ENCODE measurements around the gene IPO13. TPM values are rescaled to one million over a fixed set of nuclear protein-coding genes. Genes with fewer than 3 reads are reported as not detected.

IPO13 gene
- polyA plus RNA-seq, 1 donor = 26.1 TPM

GRCh38 chr1:43908858-43909257, 37.9 kb upstream of the IPO13 start:
- DNase-seq = no peak
- Histone ChIP-seq H3K27ac (ENCODE audit: low read length) (no peak overlapping the region), H3K36me3 (ENCODE audit: control insufficient read depth, insufficient read depth, low read length) (no peaks in the 10 kb centered on the region), H3K27me3 (ENCODE audit: control insufficient read depth, insufficient read depth, low read length) (no peaks in the 10 kb centered on the region), H3K4me3 (ENCODE audit: low read length) (no peak overlapping the region), H3K9me3 (ENCODE audit: control insufficient read depth, low read depth, low read length) (no peaks in the 10 kb centered on the region), H3K4me1 (ENCODE audit: control insufficient read depth, insufficient read depth, low read length) (no peaks in the 10 kb centered on the region)
- no CpG with 5 or more reads among the region's 5 CpGs for WGBS (ENCODE audit: insufficient coverage, low lambda C conversion rate)

- DNase-seq = no peak
- no CpG with 5 or more reads among the region's 1 CpG for WGBS (ENCODE audit: insufficient coverage, low lambda C conversion rate)
- Histone ChIP-seq H3K27ac (ENCODE audit: low read length) (no peak overlapping the region), H3K9me3 (ENCODE audit: control insufficient read depth, low read depth, low read length) (no peaks in the 10 kb centered on the region), H3K4me1 (ENCODE audit: control insufficient read depth, insufficient read depth, low read length) (no peaks in the 10 kb centered on the region), H3K36me3 (ENCODE audit: control insufficient read depth, insufficient read depth, low read length) (no peaks in the 10 kb centered on the region), H3K27me3 (ENCODE audit: control insufficient read depth, insufficient read depth, low read length) (no peaks in the 10 kb centered on the region), H3K4me3 (ENCODE audit: low read length) (no peak overlapping the region)
Measured at GRCh38 chr1:43910343-43910742, 36.4 kb upstream of the IPO13 start.

GRCh38 chr1:43912607-43913006, 34.1 kb upstream of the IPO13 start:
- WGBS (ENCODE audit: insufficient coverage, low lambda C conversion rate) = no CpG with 5 or more reads among the region's 2 CpGs
- no peak for DNase-seq
- no peak overlapping the region for H3K27ac ChIP-seq (ENCODE audit: low read length)

GRCh38 chr1:43913051-43913501, 33.7 kb upstream of the IPO13 start:
- Histone ChIP-seq H3K36me3 (ENCODE audit: control insufficient read depth, insufficient read depth, low read length) (no peaks in the 10 kb centered on the region), H3K27ac (ENCODE audit: low read length) (no peak overlapping the region), H3K4me3 (ENCODE audit: low read length) (no peak overlapping the region), H3K27me3 (ENCODE audit: control insufficient read depth, insufficient read depth, low read length) (no peaks in the 10 kb centered on the region), H3K4me1 (ENCODE audit: control insufficient read depth, insufficient read depth, low read length) (no peaks in the 10 kb centered on the region), H3K9me3 (ENCODE audit: control insufficient read depth, low read depth, low read length) (no peaks in the 10 kb centered on the region)
- DNase-seq = no peak
- WGBS (ENCODE audit: insufficient coverage, low lambda C conversion rate) = 60% methylated on average over 1 of the region's 7 CpGs

More at GRCh38 chr1:43912607-43913006, 34.1 kb upstream of the IPO13 start:
- H3K36me3 ChIP-seq (ENCODE audit: control insufficient read depth, insufficient read depth, low read length) = no peaks in the 10 kb centered on the region
- no peaks in the 10 kb centered on the region for H3K4me1 ChIP-seq (ENCODE audit: control insufficient read depth, insufficient read depth, low read length)
- H3K27me3 ChIP-seq (ENCODE audit: control insufficient read depth, insufficient read depth, low read length) = no peaks in the 10 kb centered on the region
- H3K9me3 ChIP-seq (ENCODE audit: control insufficient read depth, low read depth, low read length) = no peaks in the 10 kb centered on the region
- H3K4me3 ChIP-seq (ENCODE audit: low read length) = no peak overlapping the region

GRCh38 chr1:43913666-43914360, 32.9 kb upstream of the IPO13 start:
- 60% methylated on average over 1 of the region's 18 CpGs for WGBS (ENCODE audit: insufficient coverage, low lambda C conversion rate)
- Histone ChIP-seq H3K27me3 (ENCODE audit: control insufficient read depth, insufficient read depth, low read length) (no peaks in the 10 kb centered on the region), H3K4me1 (ENCODE audit: control insufficient read depth, insufficient read depth, low read length) (no peaks in the 10 kb centered on the region), H3K9me3 (ENCODE audit: control insufficient read depth, low read depth, low read length) (no peaks in the 10 kb centered on the region), H3K27ac (ENCODE audit: low read length) (no peak overlapping the region), H3K36me3 (ENCODE audit: control insufficient read depth, insufficient read depth, low read length) (no peaks in the 10 kb centered on the region), H3K4me3 (ENCODE audit: low read length) (no peak overlapping the region)
- DNase-seq = no peak

- no CpG with 5 or more reads among the region's 13 CpGs for WGBS (ENCODE audit: insufficient coverage, low lambda C conversion rate)
- no peaks in the 10 kb centered on the region for H3K9me3 ChIP-seq (ENCODE audit: control insufficient read depth, low read depth, low read length)
- no peaks in the 10 kb centered on the region for H3K27me3 ChIP-seq (ENCODE audit: control insufficient read depth, insufficient read depth, low read length)
- H3K4me3 ChIP-seq (ENCODE audit: low read length) = no peak overlapping the region
- no peaks in the 10 kb centered on the region for H3K4me1 ChIP-seq (ENCODE audit: control insufficient read depth, insufficient read depth, low read length)
- no peak overlapping the region for H3K27ac ChIP-seq (ENCODE audit: low read length)
- H3K36me3 ChIP-seq (ENCODE audit: control insufficient read depth, insufficient read depth, low read length) = no peaks in the 10 kb centered on the region
- no peak for DNase-seq
Measured at GRCh38 chr1:43914576-43915525, 31.9 kb upstream of the IPO13 start.

GRCh38 chr1:43919906-43920305, 26.8 kb upstream of the IPO13 start:
- Histone ChIP-seq H3K27ac (ENCODE audit: low read length) (no peak overlapping the region), H3K27me3 (ENCODE audit: control insufficient read depth, insufficient read depth, low read length) (no peaks in the 10 kb centered on the region), H3K4me1 (ENCODE audit: control insufficient read depth, insufficient read depth, low read length) (no peaks in the 10 kb centered on the region), H3K36me3 (ENCODE audit: control insufficient read depth, insufficient read depth, low read length) (no peaks in the 10 kb centered on the region), H3K4me3 (ENCODE audit: low read length) (no peak overlapping the region), H3K9me3 (ENCODE audit: control insufficient read depth, low read depth, low read length) (no peaks in the 10 kb centered on the region)
- 100% methylated on average over 4 of the region's 7 CpGs for WGBS (ENCODE audit: insufficient coverage, low lambda C conversion rate)
- DNase-seq = no peak

GRCh38 chr1:43921022-43921421, 25.7 kb upstream of the IPO13 start:
- H3K36me3 ChIP-seq (ENCODE audit: control insufficient read depth, insufficient read depth, low read length) = no peaks in the 10 kb centered on the region
- no peaks in the 10 kb centered on the region for H3K4me1 ChIP-seq (ENCODE audit: control insufficient read depth, insufficient read depth, low read length)
- H3K4me3 ChIP-seq (ENCODE audit: low read length) = no peak overlapping the region
- no CpG with 5 or more reads among the region's 6 CpGs for WGBS (ENCODE audit: insufficient coverage, low lambda C conversion rate)
- no peak for DNase-seq
- no peaks in the 10 kb centered on the region for H3K27me3 ChIP-seq (ENCODE audit: control insufficient read depth, insufficient read depth, low read length)
- no peaks in the 10 kb centered on the region for H3K9me3 ChIP-seq (ENCODE audit: control insufficient read depth, low read depth, low read length)
- H3K27ac ChIP-seq (ENCODE audit: low read length) = no peak overlapping the region

GRCh38 chr1:43924516-43924915, 22.2 kb upstream of the IPO13 start:
- Histone ChIP-seq H3K36me3 (ENCODE audit: control insufficient read depth, insufficient read depth, low read length) (peaks cover 3% of the 10 kb centered on the region), H3K4me3 (ENCODE audit: low read length) (no peak overlapping the region), H3K4me1 (ENCODE audit: control insufficient read depth, insufficient read depth, low read length) (no peaks in the 10 kb centered on the region), H3K27me3 (ENCODE audit: control insufficient read depth, insufficient read depth, low read length) (no peaks in the 10 kb centered on the region), H3K27ac (ENCODE audit: low read length) (no peak overlapping the region), H3K9me3 (ENCODE audit: control insufficient read depth, low read depth, low read length) (no peaks in the 10 kb centered on the region)
- WGBS (ENCODE audit: insufficient coverage, low lambda C conversion rate) = no CpG with 5 or more reads among the region's 4 CpGs
- DNase-seq = no peak

- Histone ChIP-seq H3K36me3 (ENCODE audit: control insufficient read depth, insufficient read depth, low read length) (peaks cover 3% of the 10 kb centered on the region), H3K4me3 (ENCODE audit: low read length) (no peak overlapping the region), H3K27ac (ENCODE audit: low read length) (no peak overlapping the region), H3K4me1 (ENCODE audit: control insufficient read depth, insufficient read depth, low read length) (no peaks in the 10 kb centered on the region), H3K27me3 (ENCODE audit: control insufficient read depth, insufficient read depth, low read length) (no peaks in the 10 kb centered on the region), H3K9me3 (ENCODE audit: control insufficient read depth, low read depth, low read length) (no peaks in the 10 kb centered on the region)
- 96% methylated on average over 3 of the region's 9 CpGs for WGBS (ENCODE audit: insufficient coverage, low lambda C conversion rate)
- DNase-seq = no peak
Measured at GRCh38 chr1:43925846-43926245, 20.9 kb upstream of the IPO13 start.

Measured in large intestine (tissue), 3 donors.